Thyroid gland (tissue), 4 donors: ENCODE data around the gene OR6C65. TPM values are rescaled to one million over a fixed set of nuclear protein-coding genes. Genes with fewer than 3 reads are reported as not detected.
"Not testable (repeated sequence)": the region's sequence is repeated elsewhere in the genome, so short reads cannot be mapped to it uniquely, and the experiment has no call there.

Experiments used
- DNase-seq, 2 donors: peaks; one replicate each; pipeline ENCODE4 v3.0.0-alpha.2; 2019
- H3K27ac ChIP-seq, 3 donors: fragments of 200-600 bp; sonication (generic); 1 replicate in 2 of 3; 2 replicates in 1 of 3; pipeline ENCODE4 v1.5.1; 2016 to 2019; ENCODE audit warnings: mild to moderate bottlenecking in 1 of 3, moderate library complexity in 1 of 3
- H3K27me3 ChIP-seq: fragments of 200-600 bp; sonication (generic); one replicate; pipeline ENCODE4 v1.5.1; 2019
- H3K36me3 ChIP-seq, 2 donors: fragments of 200-600 bp; sonication (generic); one replicate each; pipeline ENCODE4 v1.5.1; 2016 to 2019
- H3K4me1 ChIP-seq, 2 donors: fragments of 200-600 bp; sonication (generic); one replicate each; pipeline ENCODE4 v1.5.1; 2017 to 2019
- H3K4me3 ChIP-seq, 3 donors: fragments of 200-600 bp; sonication (generic); replicated peaks in 1 of 3; 1 replicate in 2 of 3; 2 replicates in 1 of 3; pipeline ENCODE4 v1.5.1; 2016; ENCODE audit warnings: mild to moderate bottlenecking in 1 of 3
- H3K9me3 ChIP-seq: fragments of 200-600 bp; sonication (generic); one replicate; pipeline ENCODE4 v1.5.1; 2017
- CTCF ChIP-seq, 6 experiments: fragments of 200-600 bp in 3 of 6; fragments of 450-650 bp in 3 of 6; sonication (generic) in 3 of 6; IDR thresholded peaks; one replicate each; pipeline ENCODE4 v1.5.1; 2016 to 2019; ENCODE audit warnings: antibody characterized with exemption in 6 of 6, mild to moderate bottlenecking in 2 of 6, inconsistent platforms in 1 of 6, moderate library complexity in 1 of 6
- POLR2A ChIP-seq, 2 donors: fragments of 450-650 bp; IDR thresholded peaks; one replicate each; pipeline ENCODE4 v1.6.1; 2017; ENCODE audit warnings: antibody characterized with exemption in 2 of 2, mild to moderate bottlenecking in 2 of 2, moderate library complexity in 1 of 2
- WGBS, 2 donors: methylation state at CpG; one replicate each; pipeline ENCODE4 v1.1.5; 2017; 5-methylcytosine and 5-hydroxymethylcytosine counted together
- intact Hi-C: fragments of 100-400 bp; cut with DNase I; formaldehyde crosslinking; loops from one replicate; pipeline ENCODE4 v1.15.1; 2023
- total RNA-seq, 4 donors: library from RNA; depleted of rRNA; stranded (reverse); fragments of >200 nt; gene quantifications; one replicate each; pipeline ENCODE4 v1.2.3, GENCODE V29; 2016

The OR6C65 gene
- not detected for total RNA-seq

- no peaks in the 10 kb centered on the region for H3K9me3 ChIP-seq
- TF ChIP-seq POLR2A (IDR thresholded peaks at IDR 0.05) (no peak), CTCF (IDR thresholded peaks at IDR 0.05) (no peak)
- H3K4me3 ChIP-seq, result no peak within 1 kb of the TSS
- H3K36me3 ChIP-seq, result no peaks in the 10 kb centered on the region
- no peaks in the 10 kb centered on the region for H3K4me1 ChIP-seq
- no peaks in the 10 kb centered on the region for H3K27me3 ChIP-seq
- DNase-seq, result no peak
- intact Hi-C loops, result no loop called here
- 92 to 93% methylated on average over 1 of the region's 1 CpG for WGBS, 2 donors
- no peak within 1 kb of the TSS for H3K27ac ChIP-seq
Measured at GRCh38 chr12:55400229-55400628, at the start of gene OR6C65. OR6C65 (plus strand) TSS chr12:55400529; CDS start chr12:55400529, 0 bp downstream.

- intact Hi-C loops, H3K4me3 ChIP-seq, H3K36me3 ChIP-seq, H3K27ac ChIP-seq, H3K9me3 ChIP-seq, DNase-seq, H3K27me3 ChIP-seq, H3K4me1 ChIP-seq: not testable (repeated sequence)
- WGBS, 2 donors, result 44 to 60% methylated on average over 4 of the region's 4 CpGs
Measured at GRCh38 chr12:55355338-55355737, 45.0 kb upstream of the OR6C65 start.

GRCh38 chr12:55362675-55363074, 37.7 kb upstream of the OR6C65 start, which contains the start of gene OR6C75:
OR6C75 (plus strand) TSS chr12:55362975; CDS start chr12:55365111, 2,136 bp downstream.
- DNase-seq, result no peak
- Histone ChIP-seq H3K27ac (no peak within 1 kb of the TSS), H3K27me3 (no peaks in the 10 kb centered on the region), H3K4me3 (no peak within 1 kb of the TSS), H3K4me1 (no peaks in the 10 kb centered on the region), H3K36me3 (no peaks in the 10 kb centered on the region), H3K9me3 (no peaks in the 10 kb centered on the region)
- TF ChIP-seq POLR2A (IDR thresholded peaks at IDR 0.05), result no peak
- TF ChIP-seq CTCF (IDR thresholded peaks at IDR 0.05), result no peak
- intact Hi-C loops, result no loop called here
- 84 to 91% methylated on average over 4 of the region's 4 CpGs for WGBS, 2 donors

GRCh38 chr12:55365086-55365485, 35.2 kb upstream of the OR6C65 start:
- no peak for DNase-seq
- no peak overlapping the region for H3K4me3 ChIP-seq
- no peak for TF ChIP-seq POLR2A (IDR thresholded peaks at IDR 0.05)
- H3K27me3 ChIP-seq, result no peaks in the 10 kb centered on the region
- no peaks in the 10 kb centered on the region for H3K9me3 ChIP-seq
- intact Hi-C loops, result no loop called here
- no peaks in the 10 kb centered on the region for H3K36me3 ChIP-seq
- H3K4me1 ChIP-seq, result no peaks in the 10 kb centered on the region
- 66 to 76% methylated on average over 3 of the region's 3 CpGs for WGBS, 2 donors
- H3K27ac ChIP-seq, result no peak overlapping the region

- H3K36me3 ChIP-seq, result no peaks in the 10 kb centered on the region
- intact Hi-C loops, result no loop called here
- no peak for DNase-seq
- H3K9me3 ChIP-seq, result no peaks in the 10 kb centered on the region
- TF ChIP-seq POLR2A (IDR thresholded peaks at IDR 0.05), result no peak
- TF ChIP-seq CTCF (IDR thresholded peaks at IDR 0.05), result no peak
- no peak overlapping the region for H3K27ac ChIP-seq
- no peak overlapping the region for H3K4me3 ChIP-seq
- 68 to 70% methylated on average over 4 of the region's 4 CpGs for WGBS, 2 donors
- H3K27me3 ChIP-seq, result no peaks in the 10 kb centered on the region
- no peaks in the 10 kb centered on the region for H3K4me1 ChIP-seq
Measured at GRCh38 chr12:55372521-55372920, 27.8 kb upstream of the OR6C65 start.

GRCh38 chr12:55385891-55386290, 14.4 kb upstream of the OR6C65 start:
- TF ChIP-seq POLR2A (IDR thresholded peaks at IDR 0.05) (no peak), CTCF (IDR thresholded peaks at IDR 0.05) (no peak)
- Histone ChIP-seq H3K4me3 (no peak overlapping the region), H3K27ac (no peak overlapping the region), H3K4me1 (no peaks in the 10 kb centered on the region), H3K27me3 (no peaks in the 10 kb centered on the region), H3K9me3 (no peaks in the 10 kb centered on the region), H3K36me3 (no peaks in the 10 kb centered on the region)
- no peak for DNase-seq
- intact Hi-C loops, result no loop called here
